Tibial artery (tissue), 4 donors: Measurements from ENCODE around the gene SLC25A51.

ENCODE experiments used
- DNase-seq, 2 donors: peaks; one replicate each; pipeline ENCODE4 v3.0.0-alpha.2; 2019
- H3K27ac ChIP-seq, 2 donors: fragments of 200-600 bp; sonication (generic) in 1 of 2; 1 replicate in 1 of 2; 2 replicates in 1 of 2; pipeline ENCODE4 v1.5.1; 2018 to 2019; ENCODE audit warnings: mild to moderate bottlenecking in 1 of 2
- H3K27me3 ChIP-seq, 2 donors: fragments of 200-600 bp; sonication (generic) in 1 of 2; one replicate each; pipeline versions ENCODE4 v1.5.1 to v1.6.0; 2016 to 2019
- H3K36me3 ChIP-seq, 3 donors: fragments of 200-600 bp; sonication (generic) in 2 of 3; one replicate each; pipeline ENCODE4 v1.5.1; 2016 to 2019; ENCODE audit warnings: mild to moderate bottlenecking in 2 of 3
- H3K4me1 ChIP-seq, 4 donors: fragments of 200-600 bp; sonication (generic) in 2 of 4; 1 replicate in 3 of 4; 2 replicates in 1 of 4; pipeline ENCODE4 v1.5.1; 2016 to 2019
- H3K4me3 ChIP-seq, 2 donors: fragments of 200-600 bp; sonication (generic) in 1 of 2; 1 replicate in 1 of 2; 2 replicates in 1 of 2; pipeline ENCODE4 v1.5.1; 2018 to 2019; ENCODE audit warnings: mild to moderate bottlenecking in 2 of 2
- H3K9me3 ChIP-seq, 3 donors: fragments of 200-600 bp; sonication (generic) in 1 of 3; one replicate each; pipeline ENCODE4 v1.5.1; 2016 to 2019
- CTCF ChIP-seq, 2 experiments: fragments of 200-600 bp in 1 of 2; fragments of 450-650 bp in 1 of 2; IDR thresholded peaks; one replicate each; pipeline ENCODE4 v1.5.1; 2017 to 2019; ENCODE audit warnings: antibody characterized with exemption in 2 of 2, mild to moderate bottlenecking in 1 of 2, moderate library complexity in 1 of 2
- intact Hi-C: fragments of 100-400 bp; cut with DNase I; formaldehyde crosslinking; loops from one replicate; pipeline ENCODE4 v1.15.0; 2023; ENCODE audit warnings: low total_unique reads

The SLC25A51 gene

GRCh38 chr9:37946041-37946440 lies 42.1 kb upstream of the SLC25A51 start:
- Histone ChIP-seq H3K27ac (no peak overlapping the region), H3K4me1 (peaks cover 9 to 66% (median 45%) of the 10 kb centered on the region in 4 donors), H3K36me3 (peaks cover 0 to 28% (median 19%) of the 10 kb centered on the region in 3 donors), H3K27me3 (no peaks in the 10 kb centered on the region), H3K4me3 (no peak overlapping the region), H3K9me3 (no peaks in the 10 kb centered on the region)
- intact Hi-C loops: loop anchor here (10.0 kb wide), 1 partner anchor 49 kb away; no protein-coding TSS in a partner anchor
- DNase-seq: no peak
- no peak for TF ChIP-seq CTCF (IDR thresholded peaks at IDR 0.05)

DNA sequence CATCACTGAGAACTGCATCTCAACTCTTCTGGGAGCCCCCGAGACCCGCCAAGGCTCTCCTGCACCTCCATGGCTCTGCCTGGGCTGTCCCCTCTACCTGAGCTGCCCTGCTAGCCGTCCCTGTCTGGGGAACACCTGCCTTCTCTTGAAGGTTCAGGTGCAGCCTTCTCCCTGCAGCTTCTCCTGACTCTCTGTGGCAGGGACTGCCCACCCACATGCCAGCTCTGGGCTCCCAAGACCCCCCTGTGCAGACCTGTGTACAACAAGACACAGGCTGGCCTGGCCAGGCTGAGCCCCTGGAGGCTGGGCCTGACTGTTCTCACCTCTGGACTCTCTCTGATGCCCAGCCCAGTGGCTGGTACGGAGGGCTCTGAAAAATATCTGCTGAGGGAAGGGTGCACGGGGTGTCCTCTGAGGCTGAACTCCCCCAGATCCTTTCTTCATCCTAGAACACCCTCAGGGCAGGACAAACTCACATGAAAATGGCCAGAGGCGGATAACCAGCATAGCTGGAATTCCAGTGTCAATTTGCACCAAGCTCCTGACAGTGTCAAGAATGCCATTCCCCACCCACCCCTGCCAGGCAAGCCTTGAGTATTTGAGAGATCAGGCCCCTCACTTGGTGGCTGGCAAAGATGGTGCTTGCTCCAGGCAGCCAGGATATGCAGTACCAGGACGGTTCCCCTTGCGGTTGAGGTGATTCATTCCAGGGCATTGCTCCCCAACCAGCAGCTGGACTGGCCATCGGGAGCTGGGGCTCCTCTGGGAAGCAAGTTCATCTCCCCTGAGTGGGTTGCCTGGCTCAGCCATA lies 40.9 kb upstream of the SLC25A51 start:
- intact Hi-C loops: loop anchor here (10.0 kb wide), 1 partner anchor 50 kb away; no protein-coding TSS in a partner anchor
- H3K27ac ChIP-seq: peak overlapping the region; percentile 42 to 58
- TF ChIP-seq CTCF (IDR thresholded peaks at IDR 0.05): no peak

GRCh38 chr9:37944266-37944650 lies 40.3 kb upstream of the SLC25A51 start:
- no peak for TF ChIP-seq CTCF (IDR thresholded peaks at IDR 0.05)
- Histone ChIP-seq H3K4me1 (peaks cover 9 to 60% (median 44%) of the 10 kb centered on the region in 4 donors), H3K27me3 (no peaks in the 10 kb centered on the region), H3K36me3 (peaks cover 0 to 26% (median 19%) of the 10 kb centered on the region in 3 donors), H3K27ac (peak overlapping the region; percentile 18 to 58), H3K4me3 (no peak overlapping the region), H3K9me3 (no peaks in the 10 kb centered on the region)
- intact Hi-C loops: loop anchor here (10.0 kb wide), 1 partner anchor 51 kb away; no protein-coding TSS in a partner anchor
- DNase-seq: no peak

More for the DNA sequence above, 40.9 kb upstream of the SLC25A51 start:
- Histone ChIP-seq H3K36me3 (peaks cover 0 to 26% (median 19%) of the 10 kb centered on the region in 3 donors), H3K4me3 (no peak overlapping the region), H3K9me3 (no peaks in the 10 kb centered on the region), H3K4me1 (peaks cover 9 to 58% (median 44%) of the 10 kb centered on the region in 4 donors), H3K27me3 (no peaks in the 10 kb centered on the region)
- no peak for DNase-seq

GRCh38 chr9:37943345-37944265 lies 39.7 kb upstream of the SLC25A51 start:
- H3K4me3 ChIP-seq: no peak overlapping the region
- H3K4me1 ChIP-seq: peaks cover 9 to 62% (median 48%) of the 10 kb centered on the region in 4 donors
- H3K36me3 ChIP-seq: peaks cover 0 to 25% (median 19%) of the 10 kb centered on the region in 3 donors
- TF ChIP-seq CTCF (IDR thresholded peaks at IDR 0.05): no peak
- intact Hi-C loops: loop anchor here (10.0 kb wide), 1 partner anchor 51 kb away; no protein-coding TSS in a partner anchor
- H3K27ac ChIP-seq: peak overlapping the region; percentile 18 to 58
- H3K9me3 ChIP-seq: no peaks in the 10 kb centered on the region
- no peak for DNase-seq
- H3K27me3 ChIP-seq: no peaks in the 10 kb centered on the region

GRCh38 chr9:37942621-37943344 lies 38.9 kb upstream of the SLC25A51 start:
- no peak for TF ChIP-seq CTCF (IDR thresholded peaks at IDR 0.05)
- intact Hi-C loops: loop anchor here (10.0 kb wide), 1 partner anchor 52 kb away; no protein-coding TSS in a partner anchor
- H3K27ac ChIP-seq: peak overlapping the region; percentile 5 to 58
- DNase-seq: no peak
- no peaks in the 10 kb centered on the region for H3K9me3 ChIP-seq
- no peaks in the 10 kb centered on the region for H3K27me3 ChIP-seq
- peaks cover 9 to 62% (median 46%) of the 10 kb centered on the region in 4 donors for H3K4me1 ChIP-seq
- H3K4me3 ChIP-seq: no peak overlapping the region
- peaks cover 0 to 22% (median 17%) of the 10 kb centered on the region in 3 donors for H3K36me3 ChIP-seq
